GM21515 (cell line): ENCODE data around the gene SPNS2.

ENCODE experiments used
- ATAC-seq: cut with Tn5 transposase; IDR thresholded peaks from one replicate; pipeline ENCODE4 v1.9.1; 2021; ENCODE audit not compliant: unreplicated experiment

The SPNS2 gene

DNA sequence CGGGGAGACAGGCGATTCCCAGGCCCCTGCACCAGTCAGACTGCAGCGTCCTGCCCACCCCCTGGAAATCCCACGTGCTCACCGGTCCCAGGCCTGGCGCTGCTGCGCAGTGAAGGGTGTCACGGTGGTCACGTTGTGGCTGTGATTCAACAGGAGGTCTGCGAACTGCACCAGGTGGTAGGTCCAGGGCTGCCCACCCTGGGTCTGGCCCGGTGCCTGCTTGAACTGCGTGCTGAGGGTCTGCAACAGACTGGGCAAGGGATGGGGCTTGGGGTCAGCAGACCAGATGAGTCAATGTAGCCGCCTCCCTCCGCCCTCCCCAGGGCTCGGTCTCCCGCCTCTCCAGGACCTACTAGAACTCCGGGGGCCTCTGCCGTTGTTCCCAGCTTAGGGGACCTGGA is 49.4 kb downstream of the SPNS2 start:
- ATAC-seq, result no peak

DNA sequence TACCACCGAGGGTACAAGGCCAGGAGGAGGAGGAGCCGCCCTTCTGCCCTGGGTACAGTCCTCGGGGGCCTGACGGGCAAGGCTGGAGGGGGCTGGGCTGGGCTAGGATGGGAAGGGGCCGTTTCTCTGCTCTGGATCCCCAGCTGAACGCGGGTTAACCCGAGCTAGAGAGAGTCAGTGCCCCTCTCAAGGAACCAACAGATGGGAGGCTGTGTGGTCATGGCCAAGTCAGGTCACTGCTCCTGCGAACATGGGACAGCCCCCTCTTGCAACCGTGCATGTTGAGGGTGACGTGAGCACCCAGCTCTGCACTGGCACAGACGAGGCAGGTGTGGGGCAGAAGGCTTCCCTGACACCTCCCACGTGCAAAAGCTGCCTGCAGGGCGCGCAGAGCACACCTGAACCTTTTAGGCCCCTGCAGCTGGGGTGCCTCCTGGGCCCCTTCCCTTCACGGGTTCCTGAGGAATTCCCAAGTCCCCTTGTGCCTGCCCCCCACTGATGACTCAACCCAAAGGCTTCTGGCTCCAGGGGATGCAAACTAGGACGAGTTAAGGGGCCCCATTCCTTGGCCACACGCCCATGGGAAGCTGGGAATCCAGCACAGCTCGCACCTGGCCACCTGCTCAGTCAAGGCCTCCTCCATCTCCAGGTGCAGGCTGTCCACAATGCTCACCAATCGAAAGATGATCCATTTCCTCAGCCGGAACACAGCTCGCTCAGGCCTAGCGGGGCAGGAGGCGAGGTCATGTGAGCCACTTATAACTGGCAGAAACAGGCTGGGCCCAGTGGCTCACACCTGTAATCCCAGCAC is 50.2 kb downstream of the SPNS2 start:
- ATAC-seq, result no peak

DNA sequence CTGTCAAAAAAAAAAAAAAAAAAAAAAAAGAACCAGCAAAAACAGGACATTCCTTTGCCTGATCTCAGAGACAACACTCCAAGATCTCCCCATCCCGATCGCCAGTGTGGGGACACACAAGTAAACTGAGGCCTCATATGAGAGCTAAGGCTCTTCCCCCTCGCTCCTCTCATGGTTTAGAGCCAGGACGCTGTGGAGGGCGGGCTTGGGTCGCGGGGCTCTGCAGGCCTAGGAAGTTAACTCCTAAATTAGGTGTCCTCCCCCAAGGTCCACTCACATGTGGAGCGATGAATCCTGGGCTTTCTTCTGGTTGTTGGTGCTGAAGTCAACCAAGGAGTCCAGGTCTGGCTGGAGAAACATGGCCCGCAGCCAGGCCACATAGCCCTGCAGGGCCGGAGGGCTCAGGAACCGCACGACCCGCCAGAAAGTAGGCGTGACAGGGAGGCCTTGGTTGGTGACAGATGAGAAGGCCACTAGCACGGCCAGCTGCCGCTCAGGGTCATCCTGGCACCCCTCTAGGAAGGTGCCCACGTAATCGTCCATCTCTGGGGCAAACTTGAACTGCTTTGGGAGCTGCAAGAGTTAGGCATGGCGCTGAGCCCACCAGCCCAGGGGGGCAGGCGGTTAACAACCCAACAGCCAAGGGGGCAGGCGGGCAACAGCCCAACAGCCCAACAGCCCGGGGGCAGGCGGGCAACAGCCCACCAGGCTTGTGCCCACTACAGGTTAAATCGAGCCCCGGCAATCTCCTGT is 51.3 kb downstream of the SPNS2 start:
- ATAC-seq, result no peak

DNA sequence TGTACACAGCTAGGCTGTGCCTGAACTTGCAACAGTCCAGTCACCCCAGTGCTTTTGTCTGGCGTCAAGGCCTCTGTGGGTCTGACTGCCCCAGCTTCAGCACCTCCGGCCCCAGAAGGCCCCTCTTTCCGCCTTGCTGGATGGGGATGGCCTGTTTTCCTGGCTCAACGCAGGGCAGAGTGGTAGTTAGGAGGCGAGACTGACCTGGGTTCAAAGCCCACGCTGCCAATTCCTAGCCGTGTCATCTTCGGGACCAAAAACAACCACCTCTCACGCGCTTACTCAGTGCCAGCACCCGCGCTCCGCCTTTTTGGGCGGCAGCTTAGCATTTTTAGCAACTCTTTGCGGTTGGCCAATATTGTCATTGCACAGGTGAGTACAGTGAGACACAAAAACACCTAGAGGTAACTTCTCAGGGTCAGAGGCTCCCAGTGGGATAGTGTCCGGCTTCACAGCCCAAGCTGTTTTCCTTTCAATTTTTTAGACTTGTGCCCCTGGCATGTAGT is 51.9 kb downstream of the SPNS2 start:
- no peak for ATAC-seq

DNA sequence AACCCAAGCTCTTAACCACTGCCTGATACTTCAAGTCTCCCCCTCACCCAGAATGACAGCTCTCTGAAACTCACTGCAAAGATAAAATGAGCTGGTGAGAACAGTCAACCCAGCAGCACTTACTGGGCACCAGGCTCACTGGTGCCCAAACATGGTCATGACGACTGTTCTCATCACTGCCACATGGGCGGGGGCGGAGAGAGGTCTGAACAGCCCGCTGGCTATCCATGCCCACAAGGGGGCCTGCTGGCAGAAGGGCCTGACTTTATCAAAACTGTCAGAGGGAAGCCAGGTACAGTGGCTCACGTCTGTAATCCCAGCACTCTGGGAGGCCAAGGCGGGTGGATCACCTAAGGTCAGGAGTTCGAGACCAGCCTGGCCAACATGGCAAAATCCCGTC is 52.5 kb downstream of the SPNS2 start:
- ATAC-seq, result no peak

DNA sequence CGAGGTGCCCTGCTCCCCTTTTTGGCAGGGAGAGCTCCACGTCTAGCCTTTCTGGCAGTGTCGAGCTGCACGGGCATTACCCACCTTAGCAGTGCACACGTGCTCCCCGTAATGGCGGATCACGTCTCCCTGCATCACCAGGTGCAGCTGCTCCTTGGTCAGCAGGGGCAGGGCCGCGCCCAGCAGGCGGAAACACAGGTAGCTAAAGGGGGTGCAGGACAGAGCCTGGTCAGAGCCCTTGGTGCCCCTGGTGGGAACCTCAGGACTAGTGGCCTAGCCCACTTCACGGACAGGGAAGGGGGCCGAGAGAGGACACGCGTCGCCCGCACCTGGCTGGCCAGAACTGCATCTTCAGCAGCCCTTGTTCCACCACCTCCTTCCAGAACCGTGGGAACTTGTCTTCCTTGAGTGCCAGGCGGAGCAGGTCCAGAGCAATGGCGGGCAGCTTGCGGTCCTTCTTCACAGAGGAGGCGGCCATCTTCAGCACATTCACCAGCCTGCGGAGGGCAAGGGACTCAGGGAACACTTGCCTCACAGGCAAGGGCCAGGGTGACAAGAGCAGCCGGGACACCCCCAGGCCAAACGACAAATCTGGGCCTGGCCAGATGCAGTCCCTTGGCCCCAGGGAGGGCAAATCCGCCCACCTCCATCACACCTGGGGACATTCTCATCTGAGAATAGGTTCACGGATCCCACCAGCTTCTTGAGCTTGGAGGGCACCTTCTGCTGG is 53.3 kb downstream of the SPNS2 start:
- no peak for ATAC-seq

DNA sequence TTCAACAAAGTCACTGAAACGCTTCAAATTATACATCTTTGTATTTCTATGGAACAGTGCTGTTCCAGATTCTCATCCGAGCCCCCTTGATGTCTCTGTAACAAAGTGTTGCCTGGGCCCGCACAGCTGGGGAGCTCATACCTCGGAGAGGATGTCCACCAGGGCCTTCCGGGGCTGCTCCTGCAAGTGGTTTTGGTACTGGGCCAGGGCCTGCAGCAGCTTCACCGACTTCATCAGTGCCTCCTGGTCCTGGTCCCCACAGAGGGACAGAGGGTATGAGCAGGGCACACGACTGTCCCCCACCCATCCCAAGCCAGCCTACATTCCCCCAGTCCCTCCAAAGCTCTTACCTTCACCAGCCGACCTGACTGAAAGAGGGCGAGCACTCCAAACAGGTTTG is 55.0 kb downstream of the SPNS2 start:
- no peak for ATAC-seq

DNA sequence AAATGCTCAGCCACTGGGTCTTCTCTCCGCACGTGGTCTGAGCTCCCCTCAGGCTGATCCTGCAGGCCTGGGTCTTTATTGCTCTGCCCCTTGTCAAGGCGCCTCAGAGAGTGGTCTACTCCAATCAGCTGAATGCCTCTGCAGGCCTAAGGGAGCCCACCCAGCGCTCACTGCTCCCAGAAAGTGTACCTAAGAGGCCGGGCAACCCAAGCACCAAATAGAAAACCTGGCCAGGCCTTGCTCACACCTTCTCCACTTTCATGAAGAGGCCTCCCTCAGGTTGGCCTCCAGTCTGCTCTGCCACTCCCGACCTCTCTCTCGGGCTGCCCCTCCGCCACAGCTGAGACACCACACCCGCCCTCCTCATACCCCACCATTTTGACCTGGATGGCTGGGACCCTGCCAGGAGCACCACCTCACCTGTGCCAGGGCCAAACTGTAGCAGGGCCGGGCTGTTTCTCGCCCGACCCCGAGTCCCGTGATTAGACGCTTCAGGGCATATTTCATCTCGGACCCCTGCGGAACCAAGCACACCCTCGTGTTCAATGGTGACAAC is 55.8 kb downstream of the SPNS2 start:
- peak; percentile 8 for ATAC-seq

DNA sequence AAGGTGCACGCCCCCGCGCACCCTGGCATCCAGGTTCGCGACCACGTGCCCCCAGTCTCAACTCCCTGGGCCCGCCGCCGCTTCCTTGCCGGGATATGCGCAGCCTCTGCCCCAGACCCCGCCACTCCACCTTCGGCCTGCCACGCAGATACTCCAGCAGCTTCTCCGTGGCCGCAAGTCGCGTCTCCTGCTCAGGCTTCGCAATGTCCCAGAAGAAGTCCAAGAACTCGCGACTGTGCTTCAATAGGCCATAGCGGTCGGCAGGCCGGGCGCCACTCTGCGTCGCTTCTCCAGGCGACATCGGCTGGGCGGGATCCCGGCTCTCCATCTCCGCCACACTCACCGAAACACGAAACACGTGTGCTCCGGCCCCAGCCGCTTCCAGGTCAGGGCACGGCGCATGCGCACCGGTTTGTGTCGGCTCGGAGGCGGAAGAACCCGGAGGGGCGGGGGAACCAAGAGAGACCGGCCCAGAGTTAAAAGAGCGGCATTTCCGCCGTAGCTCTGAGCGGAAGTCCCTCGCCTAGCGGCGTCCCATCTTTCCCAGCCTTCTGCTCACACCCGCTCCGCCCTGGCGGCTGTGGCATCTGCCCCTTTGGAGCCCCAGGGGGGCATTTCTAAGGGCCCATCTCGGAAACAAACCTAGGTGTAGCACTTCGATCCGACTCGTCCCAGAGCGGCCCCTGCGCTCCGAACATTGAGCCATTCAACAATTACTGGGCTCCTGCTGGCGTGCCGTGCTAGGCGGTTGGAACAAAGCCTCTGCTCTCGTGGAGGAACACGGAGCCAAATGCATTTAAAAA is 56.5 kb downstream of the SPNS2 start, which contains the start of gene MYBBP1A:
TSS of gene MYBBP1A (minus strand) at position 388 of the 803 bp plus-strand sequence. CDS start at position 328, 60 bp downstream.
- peak; percentile 76 for ATAC-seq

DNA sequence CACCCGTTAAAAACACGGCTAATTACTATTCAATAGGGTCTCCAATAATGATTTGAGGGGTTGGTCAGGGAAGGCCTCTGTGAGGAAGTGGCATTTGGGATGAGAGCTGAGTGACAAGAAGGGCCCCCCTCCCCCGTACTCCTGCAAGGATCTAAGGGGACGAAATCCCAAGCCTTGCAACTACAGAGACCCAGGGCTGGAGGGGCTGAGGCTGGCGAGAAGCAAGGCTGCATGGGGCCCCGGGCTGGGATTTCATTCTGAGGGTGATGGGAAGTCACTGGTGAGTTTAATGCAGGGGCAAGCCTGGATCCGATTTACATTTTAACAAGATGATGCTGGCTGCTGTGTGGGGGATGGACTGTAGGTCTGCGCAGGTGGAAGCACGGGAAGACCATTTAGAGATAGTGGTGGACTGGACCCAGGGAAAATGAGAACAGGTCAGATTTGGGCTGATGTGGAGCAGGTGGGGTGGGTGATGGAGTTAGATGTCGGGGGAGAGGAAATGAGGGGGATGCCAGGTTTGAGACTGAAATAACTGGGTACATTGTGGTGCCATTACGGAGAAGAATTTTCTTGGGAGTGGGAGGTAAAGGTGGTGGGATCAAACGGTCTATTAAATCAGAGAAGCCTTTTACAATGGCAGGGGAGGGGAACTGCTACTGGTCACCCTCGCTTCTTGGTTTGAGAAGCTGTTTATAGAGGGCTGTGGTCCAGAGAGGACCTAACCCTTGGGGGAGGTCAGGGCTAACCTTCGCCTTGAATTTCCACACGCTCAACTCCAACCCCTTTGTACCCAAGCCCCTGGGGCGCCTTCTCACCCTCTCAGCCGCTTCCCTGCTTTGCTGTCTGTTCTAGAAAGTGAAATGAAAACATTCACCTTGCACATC is 57.4 kb downstream of the SPNS2 start:
- ATAC-seq, result no peak

DNA sequence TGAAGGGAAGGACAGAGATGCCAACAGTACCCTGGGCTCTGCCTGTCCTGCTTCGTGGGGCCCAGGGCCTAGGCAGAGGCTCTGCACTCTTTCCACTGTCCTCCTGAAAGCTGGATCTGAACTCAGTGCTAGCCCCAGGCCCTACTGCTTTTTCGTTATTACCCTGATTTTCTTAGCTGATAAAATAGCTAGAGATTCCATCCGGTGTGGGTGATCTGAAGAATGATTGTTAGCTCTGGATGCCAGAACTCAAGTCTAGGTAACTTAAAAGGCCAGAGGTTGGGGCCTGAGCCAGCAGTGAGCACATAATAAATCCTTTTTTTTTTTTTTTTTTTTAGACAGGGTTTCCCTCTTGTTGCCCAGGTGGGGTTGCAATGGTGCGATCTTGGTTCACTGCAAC is 58.3 kb downstream of the SPNS2 start:
- no peak for ATAC-seq

DNA sequence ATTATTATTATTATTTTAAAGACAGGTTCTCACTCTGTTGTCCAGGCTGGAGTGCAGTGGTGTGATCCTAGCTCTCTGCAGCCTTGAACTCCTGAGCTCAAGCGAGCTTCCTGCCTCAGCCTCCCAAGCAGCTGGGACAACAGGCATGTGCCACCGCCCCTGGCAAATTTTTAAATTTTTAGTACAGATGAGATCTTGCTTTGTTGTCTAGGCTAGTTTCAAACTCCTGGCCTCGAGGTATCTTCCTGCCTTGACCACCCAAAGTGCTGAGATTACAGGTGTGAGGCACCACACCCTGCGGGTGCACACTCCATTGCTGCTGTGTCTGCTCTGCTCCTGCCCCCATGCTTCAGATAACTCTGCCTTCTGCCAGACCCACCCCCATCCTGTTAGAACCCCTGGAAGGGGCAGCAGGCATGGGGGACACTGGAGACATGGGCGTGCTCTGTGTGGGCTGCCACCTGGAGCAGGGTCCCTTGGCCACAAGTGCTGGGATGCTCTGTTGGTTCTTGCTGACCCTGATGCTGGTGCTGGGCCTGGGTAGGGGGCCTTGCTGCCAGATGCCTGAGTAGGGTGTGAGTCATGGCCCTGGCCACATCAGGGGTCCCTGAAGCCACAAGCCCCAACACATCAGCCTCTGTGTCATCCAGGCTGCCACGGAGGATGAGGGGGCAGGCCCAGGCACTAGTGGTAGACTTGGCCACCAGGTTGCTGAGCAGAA is 59.1 kb downstream of the SPNS2 start:
- no peak for ATAC-seq

DNA sequence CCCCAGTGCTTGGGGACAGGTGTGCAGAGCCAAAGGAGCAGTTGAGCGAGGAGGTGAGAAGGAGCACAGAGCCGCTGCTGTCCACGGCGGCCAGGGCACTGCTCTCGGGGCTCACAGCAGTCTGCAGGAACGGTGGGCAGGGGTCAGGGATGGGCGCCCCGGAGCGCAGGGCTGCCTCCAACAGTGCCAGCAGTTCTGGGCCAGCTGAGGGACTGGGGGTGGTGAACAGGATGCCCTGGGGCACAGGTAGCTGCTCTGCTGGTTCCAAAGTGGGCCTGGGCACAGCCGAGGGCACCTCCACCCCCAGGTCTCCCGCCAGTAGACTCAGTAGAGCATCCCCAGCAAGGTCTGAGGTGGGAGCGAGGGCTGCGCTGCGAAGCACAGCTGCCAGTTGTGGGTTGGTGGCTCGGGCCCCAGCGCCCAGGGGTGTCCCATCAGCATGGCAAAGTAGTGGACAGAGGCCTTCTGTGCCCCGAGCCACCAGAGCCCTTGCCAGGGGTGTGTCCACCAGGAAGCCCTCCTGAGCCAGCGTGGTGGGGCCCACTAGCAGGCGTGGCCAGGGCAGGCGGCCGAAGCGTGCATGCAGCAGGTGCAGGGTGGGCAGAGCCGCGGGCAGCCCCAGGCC is 59.8 kb downstream of the SPNS2 start:
- ATAC-seq, result no peak

DNA sequence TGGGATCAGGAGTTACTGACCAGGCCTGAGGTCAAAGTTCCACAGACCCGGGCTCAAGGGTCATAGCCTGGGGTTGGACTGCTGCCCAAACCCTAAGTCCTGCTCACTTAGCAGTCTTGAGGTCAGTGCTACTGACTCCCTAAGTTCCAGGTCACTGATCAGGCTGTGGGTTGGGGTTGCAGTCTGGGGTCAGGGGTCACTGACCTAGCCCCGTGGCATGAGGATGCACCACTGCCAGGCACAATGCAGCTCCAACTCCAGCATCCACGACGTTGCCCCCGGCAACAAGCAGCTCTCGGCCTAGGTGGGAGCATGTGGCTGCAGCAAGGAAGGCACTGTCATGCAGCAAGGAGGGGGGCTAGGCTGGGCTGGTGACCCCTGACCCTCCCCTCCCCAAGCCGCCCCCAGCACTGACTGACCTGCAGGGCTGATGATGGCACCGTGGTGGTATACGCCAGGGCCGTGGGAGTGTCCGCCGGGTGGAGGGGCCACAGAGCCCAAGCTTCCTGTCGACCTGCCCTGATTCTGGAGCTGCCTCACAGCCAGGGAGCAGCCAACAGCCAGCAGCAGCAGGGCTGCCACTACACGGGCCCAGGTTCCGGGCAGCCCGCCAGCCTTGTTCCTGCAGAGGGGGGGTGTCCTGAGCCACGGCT is 60.6 kb downstream of the SPNS2 start:
- ATAC-seq, result no peak

DNA sequence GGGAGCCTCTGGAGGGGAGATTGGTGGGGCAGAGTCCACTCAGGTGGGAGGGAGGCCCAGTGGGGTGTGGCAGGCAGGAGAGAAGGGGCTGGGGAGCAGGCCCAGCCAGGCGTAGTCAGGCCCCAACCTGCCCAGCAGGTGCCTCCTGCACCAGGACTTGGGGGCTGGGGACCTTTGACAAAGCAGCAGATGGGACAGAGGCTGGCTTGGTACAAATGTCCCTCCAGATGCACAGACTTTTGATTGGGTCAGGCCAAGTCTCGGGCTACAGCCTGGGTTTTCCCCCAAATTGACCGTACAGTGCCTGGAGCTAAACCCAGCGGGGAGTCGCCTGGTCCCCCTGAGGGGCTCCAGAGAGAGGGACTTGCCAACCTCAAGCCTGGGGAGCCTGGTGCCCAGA is 61.3 kb downstream of the SPNS2 start:
- ATAC-seq, result no peak

DNA sequence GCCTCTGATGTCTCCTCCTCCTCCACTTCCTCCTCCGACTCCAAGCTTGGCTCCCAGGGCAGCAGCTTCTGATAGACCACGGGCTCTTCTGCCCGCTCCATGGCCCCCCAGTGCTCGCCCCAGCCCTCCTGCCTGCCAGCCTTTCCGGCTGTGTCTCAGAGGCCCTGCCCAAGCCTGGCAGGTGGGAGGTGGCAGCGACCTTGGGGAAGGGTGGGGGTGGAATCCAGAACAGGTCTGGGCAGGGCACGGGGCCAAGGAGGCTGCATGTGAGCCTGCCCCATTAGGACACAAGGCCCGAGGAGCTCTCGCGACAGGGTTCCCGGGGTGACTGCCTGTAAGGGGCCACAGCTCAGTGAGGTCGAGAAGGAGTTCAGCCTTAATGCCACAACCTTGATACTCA is 61.7 kb downstream of the SPNS2 start, which contains the start of gene GGT6:
TSS of gene GGT6 (minus strand) at position 157 of the 400 bp plus-strand sequence. CDS start at position 101, 56 bp downstream.
- no peak for ATAC-seq

DNA sequence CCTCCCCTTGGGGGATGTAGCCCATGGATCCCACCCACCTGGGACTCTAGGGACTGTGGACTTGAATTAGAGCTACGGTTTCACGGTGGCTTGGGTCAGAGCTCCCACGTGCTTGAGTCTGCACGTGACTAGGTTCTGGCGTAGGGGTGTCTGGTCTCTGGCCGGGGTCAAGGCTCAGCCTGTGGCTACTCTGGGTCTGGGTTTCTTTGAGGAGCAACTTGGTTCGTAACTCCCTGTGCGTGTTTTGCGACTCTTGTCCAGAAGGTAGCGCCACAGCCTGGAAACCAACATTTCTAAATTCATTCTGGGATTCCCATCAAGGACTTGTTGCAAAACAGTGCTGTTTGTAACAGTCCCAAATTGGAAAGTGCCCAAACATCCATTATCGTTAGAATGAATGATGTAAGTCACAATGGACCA is 62.2 kb downstream of the SPNS2 start:
- no peak for ATAC-seq
